Prostate gland (tissue), 1 donor: ENCODE measurements around the gene PTPRG.

ENCODE experiments used
- POLR2A ChIP-seq: fragments of 450-650 bp; IDR thresholded peaks from one replicate; pipeline ENCODE4 v1.6.1; 2016; ENCODE audit warnings: antibody characterized with exemption, mild to moderate bottlenecking
- POLR2AphosphoS5 ChIP-seq: sonication (generic); formaldehyde crosslinking; IDR thresholded peaks from one replicate; pipeline ENCODE4 v1.6.1; 2017; ENCODE audit warnings: antibody characterized with exemption

DNA sequence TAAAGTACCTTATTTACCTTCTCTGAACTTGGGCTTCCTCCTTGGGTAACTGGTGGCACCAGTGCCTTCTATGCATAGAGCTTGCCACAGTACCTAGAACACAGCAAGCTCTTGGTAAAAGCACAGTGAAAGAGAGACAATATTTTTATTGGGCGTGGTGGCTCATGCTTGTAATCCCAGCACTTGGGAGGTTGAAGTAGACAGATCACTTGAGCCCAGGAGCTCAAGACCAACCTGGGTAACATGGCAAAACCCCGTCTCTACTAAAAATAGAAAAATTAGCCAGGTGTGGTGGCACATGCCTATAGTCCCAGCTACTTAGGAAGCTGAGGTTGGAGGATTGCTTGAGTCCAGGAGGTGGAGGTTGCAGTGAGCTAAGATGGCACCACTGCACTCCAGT is 285.1 kb downstream of the PTPRG start:
- no peak for TF ChIP-seq POLR2AphosphoS5
- no peak for TF ChIP-seq POLR2A
